ENCODE data around the gene GPR31.
"Not testable (repeated sequence)": the region's sequence is repeated elsewhere in the genome, so short reads cannot be mapped to it uniquely, and the experiment has no call there.

GPR31 gene, protein sequence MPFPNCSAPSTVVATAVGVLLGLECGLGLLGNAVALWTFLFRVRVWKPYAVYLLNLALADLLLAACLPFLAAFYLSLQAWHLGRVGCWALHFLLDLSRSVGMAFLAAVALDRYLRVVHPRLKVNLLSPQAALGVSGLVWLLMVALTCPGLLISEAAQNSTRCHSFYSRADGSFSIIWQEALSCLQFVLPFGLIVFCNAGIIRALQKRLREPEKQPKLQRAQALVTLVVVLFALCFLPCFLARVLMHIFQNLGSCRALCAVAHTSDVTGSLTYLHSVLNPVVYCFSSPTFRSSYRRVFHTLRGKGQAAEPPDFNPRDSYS

GRCh38 chr6:167157863-167158262, at the start of gene GPR31:
TSS of gene GPR31 (minus strand) at chr6:167157980. CDS start at chr6:167157831, 149 bp downstream.
- no peak for DNase-seq

DNA sequence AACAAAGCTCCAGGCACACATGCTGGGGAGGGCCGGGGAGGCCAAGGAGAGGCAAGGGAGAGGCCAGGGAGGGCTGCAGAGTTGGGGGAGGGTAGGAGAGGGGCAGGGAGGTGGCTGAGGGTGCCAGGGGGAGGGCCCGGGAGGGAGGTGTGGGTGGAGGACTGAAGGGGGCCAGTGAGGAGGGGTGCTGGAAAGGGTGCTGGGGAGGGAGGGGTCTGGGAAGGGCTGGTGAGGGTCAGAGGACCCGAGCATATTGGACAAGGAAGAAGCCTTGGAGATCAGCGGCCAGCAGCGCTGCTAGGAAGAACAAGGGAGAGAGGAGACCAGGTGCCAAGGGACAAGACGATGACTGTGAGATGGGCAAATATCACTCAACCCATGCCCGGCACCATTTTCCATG, 49.7 kb upstream of the GPR31 start:
- DNase-seq = no peak

DNA sequence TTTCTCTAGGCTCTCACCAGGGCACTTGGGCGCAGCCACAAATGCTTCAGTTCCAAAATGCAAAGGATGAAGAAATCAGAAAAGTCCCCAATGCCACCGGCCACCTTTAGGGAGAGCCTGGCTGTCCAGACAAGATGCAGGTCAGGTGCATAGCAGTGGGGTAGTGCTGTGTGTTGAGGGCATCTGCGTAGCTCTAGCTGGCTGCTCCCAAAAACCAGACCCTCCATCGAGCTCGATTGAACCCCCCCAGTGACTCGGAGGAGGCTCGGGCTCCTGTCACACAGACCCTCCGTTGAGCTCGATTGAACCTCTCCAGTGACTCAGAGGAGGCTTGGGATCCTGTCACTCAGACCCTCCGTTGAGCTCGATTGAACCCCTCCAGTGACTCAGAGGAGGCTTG, 47.5 kb upstream of the GPR31 start:
- not testable (repeated sequence) for DNase-seq

DNA sequence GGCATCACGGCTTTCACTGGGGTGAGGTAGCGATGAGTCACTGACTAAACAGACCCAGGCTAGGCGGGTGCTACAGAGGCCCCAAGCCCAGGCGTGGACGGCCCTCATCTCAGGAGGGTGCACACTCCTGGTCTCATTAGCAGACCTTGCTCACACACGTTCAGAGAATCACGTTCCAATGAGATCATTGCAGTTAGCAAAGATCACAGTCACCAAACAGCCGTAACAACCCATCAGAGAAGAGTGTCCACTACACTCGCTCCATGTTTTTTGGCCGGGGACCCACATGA, 46.2 kb upstream of the GPR31 start:
- DNase-seq = peak; percentile 12

GRCh38 chr6:167203261-167204058, 45.7 kb upstream of the GPR31 start:
- DNase-seq = not testable (repeated sequence)

DNA sequence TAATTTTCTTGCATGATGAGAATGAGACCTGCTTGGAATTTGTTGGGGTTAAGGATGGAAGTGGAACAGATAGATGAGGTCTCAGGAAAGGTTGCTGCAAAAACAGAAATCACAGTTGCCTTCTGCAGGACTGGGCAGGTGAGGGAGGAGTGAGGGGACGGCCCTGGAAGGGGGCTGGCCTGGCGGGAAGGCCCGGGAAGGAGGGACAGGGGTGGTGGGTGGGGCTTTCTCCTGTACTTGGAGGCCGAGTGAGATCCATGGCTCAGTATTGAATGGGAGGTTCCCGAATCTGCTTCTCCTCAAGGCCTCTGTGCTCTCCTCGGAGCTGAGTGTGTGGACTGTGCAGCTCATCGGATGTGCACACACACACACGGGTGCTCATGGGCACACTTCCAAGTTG, 44.8 kb upstream of the GPR31 start:
- not testable (repeated sequence) for DNase-seq

DNA sequence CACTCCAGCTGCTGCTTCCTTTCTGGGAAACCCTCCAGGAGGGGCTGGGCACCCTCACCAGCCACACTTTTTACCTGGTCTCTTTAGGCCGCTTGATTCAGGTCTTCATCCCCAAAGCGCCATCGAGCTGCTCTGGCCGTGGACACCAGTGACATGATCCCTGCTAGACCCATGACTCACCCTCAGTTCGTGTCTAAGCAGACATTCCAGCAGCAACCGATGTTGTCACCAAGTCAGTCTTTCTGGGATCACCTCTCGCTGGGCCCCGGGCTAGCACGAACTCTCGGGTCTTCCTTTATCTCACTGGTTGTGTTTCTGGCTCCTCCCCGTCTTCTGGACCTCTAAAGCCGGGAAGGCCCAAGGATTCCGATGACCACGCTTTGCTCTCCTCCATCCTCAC, 43.0 kb upstream of the GPR31 start:
- no peak for DNase-seq

DNA sequence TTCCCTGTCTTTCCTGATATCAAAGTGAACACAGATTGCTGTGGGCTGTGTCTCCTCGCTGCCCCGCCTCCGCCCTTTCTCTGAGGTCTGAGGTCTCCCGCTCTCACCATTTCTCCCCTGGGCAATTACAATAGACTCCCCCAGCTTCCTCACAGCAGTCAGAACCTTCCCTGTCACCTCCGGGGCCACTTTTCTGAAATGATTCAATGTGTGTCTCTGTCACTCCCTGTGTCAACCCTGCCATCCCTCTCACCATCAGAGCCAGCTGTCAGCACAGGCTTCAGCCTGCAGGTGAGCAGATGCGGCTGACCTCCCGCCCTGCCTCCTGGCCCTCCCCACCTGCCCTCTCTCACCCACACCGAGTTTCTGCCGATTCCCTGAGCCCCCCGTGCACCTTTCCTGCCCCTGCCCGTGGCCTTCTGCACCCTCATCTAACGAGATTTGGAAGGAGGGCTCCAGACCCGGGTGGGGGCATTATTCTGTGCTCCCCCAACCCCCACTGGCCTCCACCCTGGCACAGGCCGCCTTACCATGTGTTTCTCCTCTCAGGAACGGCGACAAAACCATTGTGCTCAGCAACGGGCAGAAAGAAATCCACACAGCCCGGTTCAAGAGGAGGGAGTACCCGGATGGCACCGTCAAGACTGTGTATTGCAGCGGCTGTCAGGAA, 38.3 kb upstream of the GPR31 start:
- DNase-seq = not testable (repeated sequence)

GRCh38 chr6:167193515-167194125, 35.8 kb upstream of the GPR31 start:
- DNase-seq = not testable (repeated sequence)

- not testable (repeated sequence) for DNase-seq
Measured at GRCh38 chr6:167191043-167191583, 33.3 kb upstream of the GPR31 start.

DNA sequence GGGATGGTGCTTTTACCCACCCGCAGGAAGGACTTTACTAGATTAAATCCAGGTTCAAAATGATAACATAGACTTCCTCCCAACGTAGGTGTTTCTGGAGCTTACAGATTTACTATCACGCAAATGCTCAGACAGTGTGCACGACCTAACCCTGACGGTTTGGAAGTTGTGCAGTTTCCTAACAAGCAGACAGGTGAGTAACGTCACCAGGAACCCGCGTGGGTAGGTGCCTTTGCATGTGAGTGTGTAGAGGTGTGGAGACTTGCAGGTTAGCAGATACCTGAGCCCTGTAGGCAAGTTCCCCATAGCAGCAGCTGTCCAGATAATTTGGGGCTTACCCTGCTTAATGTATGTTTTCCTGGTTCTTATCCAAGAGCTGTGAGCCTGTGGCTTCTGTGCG, 29.5 kb upstream of the GPR31 start:
- DNase-seq = not testable (repeated sequence)

DNA sequence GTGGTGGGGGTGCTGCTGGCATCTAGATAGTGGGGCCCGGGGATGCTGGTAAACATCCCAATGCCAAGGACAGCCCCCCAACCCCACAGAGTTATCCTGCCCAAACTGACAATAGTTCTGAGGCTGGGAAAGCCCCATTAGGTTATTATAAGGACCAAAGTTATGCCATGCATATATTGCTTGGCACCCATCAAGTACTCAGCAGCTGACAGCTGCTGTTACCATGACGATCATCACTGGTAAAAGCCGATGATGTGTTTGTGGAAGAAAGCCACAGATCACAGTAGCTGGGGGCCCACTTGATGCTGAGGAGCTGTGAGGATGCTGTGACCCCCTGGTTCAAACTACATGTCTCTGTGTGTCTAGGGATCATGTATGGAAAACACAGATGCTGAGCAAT, 27.3 kb upstream of the GPR31 start:
- DNase-seq = not testable (repeated sequence)

DNA sequence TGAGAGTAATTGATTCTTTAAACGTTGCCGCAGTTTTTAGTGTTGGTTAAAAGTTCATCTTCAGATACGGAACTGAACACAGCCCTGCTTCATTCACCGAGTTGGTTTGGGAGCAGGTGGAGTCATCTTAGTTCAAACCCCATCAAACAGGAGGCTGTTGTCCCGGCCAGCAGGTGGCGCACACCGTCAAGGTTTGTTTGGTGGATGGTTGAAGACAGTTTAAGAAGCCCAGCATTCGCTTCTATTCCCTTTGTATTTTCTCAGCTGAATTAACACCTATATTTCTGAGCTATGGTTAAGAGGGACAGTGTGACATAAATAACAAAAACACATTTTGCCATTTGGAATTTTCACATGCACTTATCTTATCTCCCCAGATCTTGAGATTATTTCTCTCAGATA, 25.1 kb upstream of the GPR31 start:
- DNase-seq = not testable (repeated sequence)

- not testable (repeated sequence) for DNase-seq
Measured at GRCh38 chr6:167181351-167181750, 23.6 kb upstream of the GPR31 start.

DNA sequence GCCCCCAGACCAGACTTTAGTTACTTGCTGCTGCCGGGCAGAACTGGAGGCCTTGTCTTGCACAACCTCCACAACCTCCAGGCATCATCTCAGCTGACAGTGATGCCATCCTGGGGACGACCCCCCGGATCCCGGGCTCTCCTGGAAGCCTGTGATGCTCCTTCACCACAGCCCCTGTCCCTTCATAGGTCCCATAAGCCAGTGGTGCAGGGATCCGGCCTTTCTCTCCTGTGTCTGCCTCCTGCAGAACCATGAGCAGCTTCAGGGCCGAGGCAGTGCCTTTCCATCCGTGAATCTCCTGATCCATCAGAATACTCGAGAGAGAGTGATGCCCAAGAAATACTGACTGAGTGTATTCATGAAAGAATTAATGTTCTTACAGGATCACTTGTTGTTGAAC, 22.3 kb upstream of the GPR31 start:
- not testable (repeated sequence) for DNase-seq

GRCh38 chr6:167178896-167179655, 21.3 kb upstream of the GPR31 start:
- not testable (repeated sequence) for DNase-seq

GRCh38 chr6:167177271-167177670, 19.5 kb upstream of the GPR31 start:
- not testable (repeated sequence) for DNase-seq

DNA sequence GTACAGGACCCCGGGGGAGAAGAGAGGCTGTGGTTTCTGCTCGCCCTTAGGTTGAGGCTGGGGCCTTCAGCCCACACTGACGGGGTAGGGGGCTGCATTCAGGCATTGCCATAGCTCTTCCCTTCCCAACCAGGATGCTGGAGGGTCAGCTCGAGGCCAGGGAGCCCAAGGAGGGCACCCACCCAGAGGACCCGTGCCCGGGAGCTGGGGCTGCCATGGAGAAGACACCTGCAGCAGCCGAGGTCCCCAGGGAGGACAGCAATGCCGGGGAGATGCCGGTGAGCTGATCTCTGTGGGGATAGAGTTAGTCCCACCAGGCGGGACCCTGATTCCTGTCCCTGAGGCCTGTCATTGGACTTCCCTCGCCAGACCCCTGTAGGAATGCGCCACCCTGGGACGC, 14.2 kb upstream of the GPR31 start:
- not testable (repeated sequence) for DNase-seq

DNA sequence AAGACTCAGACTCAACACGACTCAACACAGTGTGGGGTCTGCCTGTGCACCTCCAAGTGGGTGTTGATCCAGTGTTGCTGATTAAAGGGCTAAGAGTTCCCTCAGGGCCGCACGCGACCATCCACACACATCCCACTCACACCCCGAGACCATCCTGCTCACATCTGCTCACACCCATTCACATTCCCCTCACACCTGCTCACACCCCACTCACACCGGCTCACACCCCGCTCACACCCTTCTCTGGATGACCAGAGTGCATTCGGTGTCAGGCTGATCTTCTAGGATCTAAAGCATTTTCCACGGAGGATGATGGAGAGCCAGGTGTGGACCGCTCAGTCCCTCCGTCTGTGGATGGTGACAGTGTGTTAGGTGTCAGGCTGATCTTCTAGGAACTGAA, 13.5 kb upstream of the GPR31 start:
- DNase-seq = not testable (repeated sequence)

DNA sequence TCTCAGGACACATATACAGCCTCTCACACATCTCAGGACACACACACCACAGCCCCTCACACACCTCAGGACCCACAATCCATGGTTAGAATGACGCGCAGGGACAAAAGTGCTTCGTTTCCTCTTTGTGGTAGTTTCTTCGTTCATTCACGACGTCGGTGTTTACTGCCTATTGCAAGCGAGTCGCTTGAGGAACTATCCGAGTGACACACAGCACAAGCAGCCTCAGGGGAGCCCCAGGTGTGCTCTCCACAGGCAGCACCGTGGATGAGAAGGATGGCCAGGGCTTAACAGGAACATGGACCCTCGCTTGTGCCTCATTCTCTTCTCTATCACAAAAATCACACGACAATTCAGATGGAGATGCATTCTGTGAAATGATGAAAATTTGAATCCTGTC, 12.1 kb upstream of the GPR31 start:
- not testable (repeated sequence) for DNase-seq

DNA sequence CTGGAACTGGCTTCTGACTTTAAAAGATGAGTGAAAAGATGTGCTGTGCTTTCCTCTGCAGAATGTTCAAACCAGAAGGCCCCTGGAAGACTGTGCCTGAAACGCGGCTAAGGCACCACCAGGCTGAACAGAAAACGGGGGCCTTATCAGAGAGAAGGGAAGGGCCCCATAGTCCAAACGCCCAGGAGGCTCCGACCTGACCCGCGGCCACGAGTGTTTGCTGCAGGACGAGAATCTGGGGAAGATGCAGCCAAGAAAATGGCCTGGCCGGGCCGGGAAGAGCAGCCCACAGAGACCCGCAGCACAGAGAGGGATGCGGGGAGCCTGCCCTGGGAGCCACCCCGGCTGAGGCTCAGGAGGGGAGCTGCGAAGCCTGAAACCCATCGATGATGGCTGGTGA, 10.5 kb upstream of the GPR31 start:
- DNase-seq = not testable (repeated sequence)

GRCh38 chr6:167167699-167168098, 9.9 kb upstream of the GPR31 start:
- DNase-seq = not testable (repeated sequence)
